CD4-positive, alpha-beta T cell treated with Interleukin-21 for 1 hour (primary cell): Measurements from ENCODE around the gene EDEM3.
A peak's percentile ranks its signal among the peaks of the same experiment; 100 is the strongest.
"Not testable (repeated sequence)": the region's sequence is repeated elsewhere in the genome, so short reads cannot be mapped to it uniquely, and the experiment has no call there.

Source experiments
- DNase-seq: peaks from one replicate; pipeline ENCODE4 v3.0.0-alpha.2; 2020

Gene EDEM3

GRCh38 chr1:184734980-184735379, 19.7 kb downstream of the EDEM3 start:
- DNase-seq, result no peak

GRCh38 chr1:184724843-184725242, 29.8 kb downstream of the EDEM3 start:
- DNase-seq, result no peak

- DNase-seq, result no peak
These were observed 38.5 kb downstream of the EDEM3 start for GRCh38 chr1:184716158-184716557.

- no peak for DNase-seq
These were observed 45.2 kb downstream of the EDEM3 start for GRCh38 chr1:184709418-184709817.

- DNase-seq, result no peak
These were observed 46.5 kb downstream of the EDEM3 start for GRCh38 chr1:184708084-184708676.

- no peak for DNase-seq
These were observed 49.4 kb downstream of the EDEM3 start for GRCh38 chr1:184705271-184705670.

GRCh38 chr1:184701816-184702215, 52.8 kb downstream of the EDEM3 start:
- DNase-seq, result no peak

- no peak for DNase-seq
These were observed 55.7 kb downstream of the EDEM3 start for GRCh38 chr1:184698969-184699368.

- DNase-seq, result no peak
These were observed 56.6 kb downstream of the EDEM3 start for GRCh38 chr1:184698016-184698415.

GRCh38 chr1:184696403-184696802, 58.3 kb downstream of the EDEM3 start:
- DNase-seq, result no peak

GRCh38 chr1:184695023-184695422, 59.6 kb downstream of the EDEM3 start:
- DNase-seq, result no peak

- no peak for DNase-seq
These were observed 61.6 kb downstream of the EDEM3 start for GRCh38 chr1:184693011-184693410.

GRCh38 chr1:184691719-184692324, 62.8 kb downstream of the EDEM3 start:
- DNase-seq, result peak; percentile 5

GRCh38 chr1:184686540-184686939, 68.1 kb downstream of the EDEM3 start:
- no peak for DNase-seq

GRCh38 chr1:184685116-184685515, 69.5 kb downstream of the EDEM3 start:
- DNase-seq, result no peak

- no peak for DNase-seq
These were observed 70.2 kb downstream of the EDEM3 start for GRCh38 chr1:184684285-184685074.

- no peak for DNase-seq
These were observed 71.7 kb downstream of the EDEM3 start for GRCh38 chr1:184682956-184683355.

- DNase-seq, result not testable (repeated sequence)
These were observed 73.9 kb downstream of the EDEM3 start for GRCh38 chr1:184680611-184681225.

GRCh38 chr1:184679472-184679871, 75.2 kb downstream of the EDEM3 start:
- DNase-seq, result not testable (repeated sequence)

- no peak for DNase-seq
These were observed 77.3 kb downstream of the EDEM3 start for GRCh38 chr1:184677344-184677743.

- no peak for DNase-seq
These were observed 81.4 kb downstream of the EDEM3 start for GRCh38 chr1:184673305-184673704.

GRCh38 chr1:184672013-184672726, 82.5 kb downstream of the EDEM3 start:
- DNase-seq, result no peak

GRCh38 chr1:184669391-184669790, 85.3 kb downstream of the EDEM3 start:
- DNase-seq, result no peak
